GM19099 (cell line): ENCODE measurements around the gene DYNC1LI2.

ENCODE experiments used
- POLR2A ChIP-seq: IDR thresholded peaks from 3 replicates; pipeline ENCODE4 v1.6.1; 2011; ENCODE audit warnings: low read depth; ENCODE audit not compliant: insufficient read length; ENCODE audit errors: extremely low read depth

The DYNC1LI2 gene

GRCh38 chr16:66712512-66712911 is 38.9 kb downstream of the DYNC1LI2 start:
- TF ChIP-seq POLR2A, result no peak

DNA sequence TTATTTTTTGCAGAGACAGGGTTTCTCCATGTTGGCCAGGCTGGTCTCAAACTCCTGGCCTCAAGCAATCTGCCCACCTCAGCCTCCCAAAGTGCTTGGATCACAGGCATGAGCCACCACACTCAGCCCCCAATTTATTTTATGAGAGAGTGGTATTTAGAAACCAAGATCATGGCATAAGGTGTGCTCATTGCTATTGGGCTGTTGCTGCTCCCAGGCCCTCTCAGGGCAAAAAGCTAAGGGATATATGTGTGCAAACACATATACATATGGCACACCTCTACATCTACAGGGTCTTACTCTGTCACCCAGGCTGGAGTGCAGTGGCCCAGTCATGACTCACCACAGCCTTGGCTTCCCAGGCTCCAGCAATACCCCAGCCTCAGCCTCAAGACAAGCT is 39.8 kb downstream of the DYNC1LI2 start:
- TF ChIP-seq POLR2A, result no peak

DNA sequence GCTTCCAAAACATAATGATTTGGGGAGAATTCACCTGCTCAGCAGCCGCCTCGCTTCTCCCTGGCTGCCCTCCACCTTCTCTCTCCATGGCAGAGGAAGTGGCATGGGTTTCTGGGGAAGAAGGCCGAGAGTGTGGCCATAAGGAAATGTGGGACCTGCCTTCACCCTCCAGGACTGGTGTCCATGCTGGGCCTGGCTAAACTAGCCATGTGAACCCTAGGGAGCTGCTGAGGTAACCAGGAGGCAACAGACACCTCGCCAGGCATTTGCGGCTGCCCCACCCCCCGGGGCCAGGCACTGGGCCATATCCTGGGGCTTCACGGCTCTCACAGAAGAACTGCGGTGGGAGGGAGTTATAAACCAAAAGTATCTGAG is 44.9 kb downstream of the DYNC1LI2 start:
- TF ChIP-seq POLR2A, result no peak

DNA sequence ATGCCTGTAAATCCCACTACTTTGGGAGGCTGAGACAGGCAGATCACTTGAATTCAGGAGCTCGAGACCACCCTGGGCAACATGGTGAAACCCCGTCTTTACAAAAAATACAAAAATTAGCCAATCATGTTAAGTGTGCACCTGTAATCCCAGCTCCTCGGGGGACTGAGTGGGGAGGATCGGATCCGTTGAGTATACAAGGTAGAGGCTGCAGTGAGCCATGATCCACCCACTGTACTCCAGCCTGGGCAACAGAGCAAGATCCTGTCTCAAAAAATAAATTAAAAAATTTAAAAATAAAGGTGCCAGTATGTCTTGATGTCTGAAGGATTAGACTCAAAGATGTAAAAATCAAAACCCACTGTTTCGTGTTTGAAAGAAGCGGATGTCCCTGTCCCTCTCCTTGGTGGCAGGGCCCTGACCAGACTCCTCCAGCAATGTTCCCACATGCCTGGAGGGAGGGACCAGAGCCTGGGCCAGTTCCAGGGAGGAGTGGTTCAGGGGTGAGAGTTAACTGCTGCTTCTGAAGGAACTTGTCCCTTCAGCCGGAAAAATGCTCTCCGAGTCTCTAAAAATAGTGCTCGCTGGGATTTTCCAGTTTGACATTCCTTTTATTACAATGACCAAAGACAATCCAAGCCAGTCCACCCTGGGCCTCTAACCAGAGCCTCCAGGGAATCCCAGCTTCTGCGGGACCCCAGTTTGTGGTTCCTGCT is 45.5 kb downstream of the DYNC1LI2 start:
- no peak for TF ChIP-seq POLR2A

DNA sequence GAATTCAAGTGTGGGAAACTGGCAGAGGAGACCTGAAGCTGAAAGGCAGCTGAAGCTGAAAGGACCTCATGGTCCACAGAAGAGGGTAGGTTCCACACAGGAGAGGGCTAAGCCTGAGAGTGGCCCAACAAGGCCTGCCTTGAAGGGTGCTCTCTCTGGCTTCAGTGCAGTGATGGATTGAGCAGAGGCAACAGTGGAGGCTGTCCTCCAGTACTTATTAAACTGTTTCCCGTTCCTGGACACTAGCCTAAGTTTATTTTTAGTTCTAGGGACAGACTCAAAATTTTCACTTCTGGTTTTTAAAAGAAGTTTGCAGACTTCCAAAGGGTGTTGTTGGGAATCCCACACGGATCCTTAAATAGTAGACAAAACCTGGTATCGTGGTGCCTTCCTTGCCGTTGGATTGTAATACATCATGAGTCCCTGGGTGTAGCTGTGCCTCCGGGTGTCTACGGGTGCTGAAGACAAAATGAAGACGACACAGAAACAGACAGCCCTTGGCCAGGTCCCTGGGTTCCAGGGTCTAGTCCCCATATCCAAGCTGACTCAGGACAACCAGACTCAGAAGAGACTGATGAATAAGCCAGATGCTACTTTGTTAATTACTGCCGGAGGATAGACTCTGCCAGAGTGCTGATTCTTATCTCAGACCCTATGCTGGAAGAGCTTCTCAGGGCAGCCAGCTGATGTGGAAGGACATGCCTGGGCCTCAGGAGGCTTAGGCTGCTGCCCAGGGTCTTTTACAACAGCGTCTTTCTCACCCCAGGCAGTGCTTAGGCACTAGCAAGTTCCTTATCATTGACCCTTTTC is 47.8 kb downstream of the DYNC1LI2 start:
- TF ChIP-seq POLR2A, result no peak

- no peak for TF ChIP-seq POLR2A
Measured at GRCh38 chr16:66701516-66701915, 49.9 kb downstream of the DYNC1LI2 start.

DNA sequence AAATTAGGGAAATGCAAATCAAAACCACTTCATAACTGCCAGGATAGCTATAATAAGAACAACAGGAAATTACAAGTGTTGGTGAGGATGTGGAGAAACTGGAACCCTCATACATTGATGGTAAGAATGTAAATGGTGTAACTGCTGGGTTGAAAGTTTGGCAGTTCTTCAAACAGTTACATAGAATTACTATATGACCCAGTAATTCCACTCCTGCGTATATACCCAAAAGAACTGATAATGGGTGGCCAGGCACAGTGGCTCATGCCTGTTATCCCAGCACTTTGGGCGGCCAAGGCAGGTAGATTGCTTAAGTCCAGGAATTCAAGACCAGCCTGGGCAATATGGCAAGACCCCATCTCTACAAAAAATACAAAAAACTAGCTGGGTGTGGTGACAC is 50.4 kb downstream of the DYNC1LI2 start:
- TF ChIP-seq POLR2A, result no peak

- no peak for TF ChIP-seq POLR2A
Measured at GRCh38 chr16:66699898-66700297, 51.5 kb downstream of the DYNC1LI2 start.

GRCh38 chr16:66698046-66698445 is 53.4 kb downstream of the DYNC1LI2 start:
- no peak for TF ChIP-seq POLR2A

DNA sequence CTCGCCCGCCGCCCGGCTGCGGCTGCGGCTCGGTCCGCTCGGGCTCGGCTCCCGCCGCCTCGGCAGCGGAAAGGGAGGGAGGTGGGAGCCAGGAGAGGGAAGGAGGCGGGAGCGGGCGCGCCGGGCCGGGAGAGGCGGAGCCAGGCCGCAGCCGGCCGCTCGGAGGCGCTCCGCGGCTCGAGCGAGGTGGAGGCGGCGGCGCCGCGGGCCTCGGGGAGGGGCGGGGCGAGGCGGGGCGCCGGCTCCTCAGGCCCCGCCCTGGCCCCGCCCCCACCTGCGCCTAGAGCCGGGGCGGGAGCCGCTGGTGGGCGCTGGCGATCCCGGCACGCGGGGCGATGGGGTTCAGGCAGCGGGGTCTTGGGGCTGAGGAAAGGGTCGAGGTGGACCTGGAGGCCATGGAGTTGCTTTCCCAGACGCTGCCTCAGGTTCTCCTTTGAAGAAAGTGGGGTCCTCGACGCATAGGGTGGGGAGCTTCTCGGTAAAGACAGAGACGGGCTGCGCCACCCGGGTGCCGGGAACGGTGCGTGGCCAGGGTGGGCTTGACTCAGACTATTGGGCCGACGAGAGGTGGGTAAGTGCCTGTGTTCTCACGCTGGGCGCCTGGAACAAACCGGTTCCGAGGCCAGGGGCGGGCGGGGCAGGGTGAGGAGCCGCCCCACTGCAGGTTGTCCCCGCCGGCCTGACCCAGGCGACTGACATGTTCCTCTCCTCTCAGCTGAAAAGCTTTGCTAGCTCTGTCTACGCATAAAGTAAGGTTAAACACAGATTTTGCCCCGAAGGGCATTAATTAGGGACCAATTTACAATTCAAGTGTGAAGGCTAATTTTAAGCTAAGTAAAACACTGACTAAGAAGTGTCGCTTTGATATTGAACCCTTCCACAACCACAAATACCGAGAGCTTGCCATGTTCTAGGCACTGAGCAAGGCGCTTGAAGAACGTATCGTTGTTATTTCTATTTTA is 54.5 kb downstream of the DYNC1LI2 start, which contains the start of gene CMTM4:
CMTM4 (minus strand) TSS at position 75 of the 962 bp plus-strand sequence. CDS start 218 bp downstream, outside the sequence.
- TF ChIP-seq POLR2A, result no peak

DNA sequence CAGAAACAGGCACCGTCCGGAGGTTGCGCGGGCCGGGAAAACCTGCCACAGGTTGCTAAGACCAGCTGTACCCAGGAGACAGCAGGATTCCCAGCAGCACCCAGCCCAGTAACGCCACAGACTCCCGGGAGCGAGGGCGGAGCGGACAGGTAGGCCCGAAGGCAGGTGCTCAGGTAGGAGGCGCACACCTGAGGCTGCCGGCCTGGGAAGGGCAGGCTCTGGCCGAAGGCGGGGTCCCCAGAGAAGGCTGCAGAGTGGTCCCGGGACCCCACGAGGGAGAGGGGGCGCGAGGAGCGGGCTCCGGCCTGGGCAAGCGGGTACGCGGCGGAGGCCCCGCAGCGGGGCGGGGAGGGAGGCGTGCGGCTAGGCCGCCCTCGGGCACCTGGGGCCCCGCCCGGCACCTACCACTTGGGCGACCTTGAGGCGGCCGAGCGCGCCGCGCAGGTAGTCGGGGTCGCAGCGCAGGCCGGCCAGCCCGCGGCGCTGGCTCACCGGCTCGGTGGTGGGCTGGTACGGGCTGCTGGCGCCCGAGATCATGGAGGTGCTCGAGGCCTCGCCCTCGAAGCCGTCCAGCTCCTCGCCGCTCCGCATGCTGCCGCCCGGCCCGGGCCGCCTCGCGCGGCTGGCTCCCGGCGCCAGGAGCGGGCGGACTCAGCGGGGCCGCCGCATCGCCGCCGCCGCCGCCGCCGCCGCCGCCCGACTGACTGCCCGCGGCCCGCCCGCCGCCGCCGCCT is 55.3 kb downstream of the DYNC1LI2 start:
- TF ChIP-seq POLR2A, result no peak

DNA sequence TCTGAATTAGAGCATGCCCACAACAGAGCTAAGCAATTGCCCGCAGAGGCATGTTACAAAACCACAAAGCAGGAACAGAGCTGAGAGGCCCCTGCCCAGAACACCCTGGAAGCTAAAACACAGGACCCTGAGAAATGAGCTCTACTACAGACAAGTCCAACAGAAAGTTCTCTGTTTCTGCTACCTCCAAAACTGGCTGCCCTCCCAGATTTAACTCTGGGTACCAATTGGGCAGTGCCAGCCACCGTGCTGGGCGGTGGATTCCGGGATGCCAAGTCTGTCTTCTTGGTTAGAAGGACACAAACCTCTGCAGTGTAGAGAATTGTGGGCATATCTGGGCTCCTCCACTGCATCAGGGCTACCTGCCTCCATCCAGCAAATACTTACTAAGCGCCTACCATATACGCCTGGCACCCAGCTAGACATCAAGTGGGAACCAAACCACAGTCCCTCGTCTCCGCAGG is 55.9 kb downstream of the DYNC1LI2 start:
- TF ChIP-seq POLR2A, result no peak

- TF ChIP-seq POLR2A, result no peak
Measured at GRCh38 chr16:66693149-66693548, 58.3 kb downstream of the DYNC1LI2 start.

DNA sequence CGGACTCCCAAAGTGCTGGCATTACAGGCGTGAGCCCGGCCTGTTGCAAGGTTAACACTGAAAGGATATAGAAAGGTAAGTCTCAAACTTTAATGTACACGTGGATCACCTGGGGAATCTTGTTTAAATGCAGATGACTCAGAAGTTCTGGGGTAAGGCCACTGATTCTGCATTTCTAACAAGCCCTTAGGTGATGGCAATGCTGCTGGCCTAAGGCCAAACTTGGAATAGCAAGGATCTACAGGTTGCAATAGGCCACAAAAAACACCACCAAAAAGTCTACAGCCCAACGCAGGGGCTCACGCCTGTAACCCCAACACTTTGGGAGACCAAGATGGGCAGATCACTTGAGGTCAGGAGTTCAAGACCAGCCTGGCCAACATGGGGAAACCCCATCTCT is 59.1 kb downstream of the DYNC1LI2 start:
- TF ChIP-seq POLR2A, result no peak
